Naive thymus-derived CD4-positive, alpha-beta T cell (primary cell): ENCODE measurements around the gene SLC1A6. TPM values are rescaled to one million over a fixed set of nuclear protein-coding genes. Genes with fewer than 3 reads are reported as not detected.

Experiments used
- ATAC-seq: fragments of 150-1000 bp; cut with Tn5 transposase; 2 replicates; pipeline ENCODE4 v1.10.0; 2021; ENCODE audit warnings: mild to moderate bottlenecking, moderate library complexity
- CTCF ChIA-PET: fragments of 350-600 bp; sonication (Branson Sonifier 250); formaldehyde crosslinking; loops from one replicate; lab custom pipeline; 2021; ENCODE audit warnings: antibody characterized with exemption; lab: Charles Lee
- POLR2A ChIA-PET: fragments of 350-600 bp; sonication (Branson Sonifier 250); formaldehyde crosslinking; loops from one replicate; lab custom pipeline; 2021; ENCODE audit warnings: antibody characterized with exemption, inconsistent platforms; lab: Charles Lee
- DNase-seq, 9 donors: peaks; one replicate each; pipeline versions ENCODE4 v3.0.0 to v3.0.0-alpha.2; 2020 to 2022; ENCODE audit warnings: mixed read lengths in 1 of 9
- H3K27ac ChIP-seq: one replicate; pipeline ENCODE4 v1.7.0; 2013; ENCODE audit warnings: mild to moderate bottlenecking, low read depth, low read length, moderate library complexity
- H3K27me3 ChIP-seq, 2 donors: one replicate each; pipeline ENCODE4 v1.7.0; 2013; ENCODE audit warnings: low read length in 2 of 2, mild to moderate bottlenecking in 2 of 2, moderate library complexity in 2 of 2; ENCODE audit not compliant: control insufficient read depth in 2 of 2, insufficient read depth in 2 of 2
- H3K36me3 ChIP-seq, 3 experiments: 1 replicate in 2 of 3; 2 replicates in 1 of 3; pipeline ENCODE4 v1.7.0; 2013; ENCODE audit warnings: low read length in 3 of 3, mild to moderate bottlenecking in 3 of 3, moderate library complexity in 1 of 3; ENCODE audit not compliant: insufficient read depth in 3 of 3, control insufficient read depth in 2 of 3
- H3K4me1 ChIP-seq, 2 donors: one replicate each; pipeline ENCODE4 v1.7.0; 2013; ENCODE audit warnings: low read length in 2 of 2, mild to moderate bottlenecking in 2 of 2, moderate library complexity in 1 of 2; ENCODE audit not compliant: control insufficient read depth in 2 of 2, insufficient read depth in 2 of 2
- H3K4me3 ChIP-seq: 2 replicates; pipeline ENCODE4 v1.7.0; 2013; ENCODE audit warnings: mild to moderate bottlenecking, low read length
- H3K9me3 ChIP-seq, 3 experiments: 1 replicate in 2 of 3; 2 replicates in 1 of 3; pipeline ENCODE4 v1.7.0; 2013; ENCODE audit warnings: low read length in 3 of 3; ENCODE audit not compliant: control insufficient read depth in 2 of 3
- H3K27ac Mint-ChIP-seq, 9 donors: one replicate each; pipeline ENCODE4 v1.8.0; 2020 to 2022; ENCODE audit warnings: mixed read lengths in 9 of 9, mild to moderate bottlenecking in 8 of 9, moderate library complexity in 5 of 9, inconsistent platforms in 2 of 9
- H3K27me3 Mint-ChIP-seq, 5 donors: one replicate each; pipeline ENCODE4 v1.8.0; 2021 to 2022; ENCODE audit warnings: mixed read lengths in 5 of 5, mild to moderate bottlenecking in 1 of 5
- H3K36me3 Mint-ChIP-seq, 5 donors: one replicate each; pipeline ENCODE4 v1.8.0; 2020 to 2022; ENCODE audit warnings: mixed read lengths in 5 of 5, mild to moderate bottlenecking in 3 of 5, inconsistent platforms in 1 of 5
- H3K4me1 Mint-ChIP-seq, 7 donors: one replicate each; pipeline ENCODE4 v1.8.0; 2020 to 2022; ENCODE audit warnings: mixed read lengths in 7 of 7, mild to moderate bottlenecking in 3 of 7, inconsistent platforms in 1 of 7
- H3K4me3 Mint-ChIP-seq, 10 donors: one replicate each; pipeline ENCODE4 v1.8.0; 2020 to 2022; ENCODE audit warnings: mild to moderate bottlenecking in 10 of 10, mixed read lengths in 10 of 10, moderate library complexity in 6 of 10, inconsistent platforms in 2 of 10
- H3K9me3 Mint-ChIP-seq, 11 donors: one replicate each; pipeline ENCODE4 v1.8.0; 2020 to 2022; ENCODE audit warnings: mixed read lengths in 11 of 11, mild to moderate bottlenecking in 4 of 11, inconsistent platforms in 1 of 11, moderate library complexity in 1 of 11
- intact Hi-C, 2 donors: fragments of 100-400 bp; cut with micrococcal nuclease; formaldehyde crosslinking; loops; one replicate each; pipeline ENCODE4 v1.15.1; 2023
- polyA plus RNA-seq, 2 donors: library from polyadenylated mRNA; unstranded; fragments of 300-500 nt; fragmentation: Illumina TruSeq; gene quantifications; one replicate each; pipeline ENCODE4 v1.2.3, GENCODE V29; 2021
- total RNA-seq, 6 experiments: library from RNA in 5 of 6; stranded (reverse) in 5 of 6; gene quantifications; 1 replicate in 5 of 6; 2 replicates in 1 of 6; pipeline ENCODE4 v1.2.3 and lab custom pipeline; 2021 to 2026

SLC1A6 gene
- total and polyA plus RNA-seq, 7 experiments from 2014 or later, result not detected

DNA sequence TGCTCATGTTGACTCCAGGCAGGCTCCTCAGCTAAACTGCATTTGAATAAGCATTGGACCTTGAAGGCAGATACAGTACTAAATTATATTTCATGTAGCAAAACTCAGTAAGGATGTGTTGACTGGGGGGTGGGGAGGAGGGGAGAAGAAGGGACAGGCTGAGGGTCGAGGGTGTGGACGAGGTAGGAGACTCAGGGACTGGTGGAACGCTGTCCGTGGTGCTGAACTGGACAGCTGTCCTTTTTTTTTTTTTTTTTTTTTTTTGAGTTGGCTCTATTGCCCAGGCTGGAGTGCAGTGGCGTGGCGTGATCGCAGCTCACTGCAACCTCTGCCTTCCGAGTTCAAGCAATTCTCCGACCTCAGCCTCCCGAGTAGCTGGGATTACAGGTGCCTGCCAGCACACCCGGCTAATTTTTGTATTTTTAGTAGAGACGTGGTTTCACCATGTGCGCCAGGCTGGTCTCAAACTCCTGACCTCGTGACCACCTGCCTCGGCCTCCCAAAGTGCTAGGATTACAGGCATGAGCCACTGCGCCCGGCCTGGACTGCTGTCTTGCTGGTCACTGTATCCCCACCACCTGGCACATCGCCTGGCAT lies 36.4 kb upstream of the SLC1A6 start:
- ChIA-PET POLR2A (no interaction called here), CTCF (no interaction called here)
- Mint-ChIP-seq H3K4me1 (no peaks in the 10 kb centered on the region), H3K9me3 (peaks cover 0 to 17% (median 4%) of the 10 kb centered on the region in 11 donors), H3K27ac (no peak overlapping the region), H3K4me3 (no peak overlapping the region), H3K27me3 (peaks cover 2 to 68% (median 56%) of the 10 kb centered on the region in 5 donors), H3K36me3 (no peaks in the 10 kb centered on the region)
- no peaks in the 10 kb centered on the region for H3K9me3 ChIP-seq
- no peaks in the 10 kb centered on the region for H3K36me3 ChIP-seq
- intact Hi-C loops, result no loop called here
- no peak overlapping the region for H3K27ac ChIP-seq
- H3K4me3 ChIP-seq, result no peak overlapping the region
- ATAC-seq (no peak), DNase-seq (no peak)
- peaks cover 0 to 7% of the 10 kb centered on the region in 2 donors for H3K27me3 ChIP-seq
- H3K4me1 ChIP-seq, result no peaks in the 10 kb centered on the region

GRCh38 chr19:15014579-15014978 lies 34.9 kb upstream of the SLC1A6 start:
- POLR2A ChIA-PET, result no interaction called here
- H3K27ac ChIP-seq, result no peak overlapping the region
- no peaks in the 10 kb centered on the region for H3K36me3 ChIP-seq
- H3K27ac Mint-ChIP-seq, result no peak overlapping the region
- no peaks in the 10 kb centered on the region for H3K36me3 Mint-ChIP-seq
- no peak overlapping the region for H3K4me3 ChIP-seq
- H3K4me1 Mint-ChIP-seq, result no peaks in the 10 kb centered on the region
- H3K9me3 ChIP-seq, result no peaks in the 10 kb centered on the region
- peaks cover 12 to 72% (median 64%) of the 10 kb centered on the region in 5 donors for H3K27me3 Mint-ChIP-seq
- CTCF ChIA-PET, result no interaction called here
- H3K9me3 Mint-ChIP-seq, result peaks cover 0 to 17% (median 4%) of the 10 kb centered on the region in 11 donors
- no peak for DNase-seq
- ATAC-seq, result no peak
- no peaks in the 10 kb centered on the region for H3K4me1 ChIP-seq
- peaks cover 0 to 7% of the 10 kb centered on the region in 2 donors for H3K27me3 ChIP-seq
- intact Hi-C loops, result no loop called here
- H3K4me3 Mint-ChIP-seq, result no peak overlapping the region

DNA sequence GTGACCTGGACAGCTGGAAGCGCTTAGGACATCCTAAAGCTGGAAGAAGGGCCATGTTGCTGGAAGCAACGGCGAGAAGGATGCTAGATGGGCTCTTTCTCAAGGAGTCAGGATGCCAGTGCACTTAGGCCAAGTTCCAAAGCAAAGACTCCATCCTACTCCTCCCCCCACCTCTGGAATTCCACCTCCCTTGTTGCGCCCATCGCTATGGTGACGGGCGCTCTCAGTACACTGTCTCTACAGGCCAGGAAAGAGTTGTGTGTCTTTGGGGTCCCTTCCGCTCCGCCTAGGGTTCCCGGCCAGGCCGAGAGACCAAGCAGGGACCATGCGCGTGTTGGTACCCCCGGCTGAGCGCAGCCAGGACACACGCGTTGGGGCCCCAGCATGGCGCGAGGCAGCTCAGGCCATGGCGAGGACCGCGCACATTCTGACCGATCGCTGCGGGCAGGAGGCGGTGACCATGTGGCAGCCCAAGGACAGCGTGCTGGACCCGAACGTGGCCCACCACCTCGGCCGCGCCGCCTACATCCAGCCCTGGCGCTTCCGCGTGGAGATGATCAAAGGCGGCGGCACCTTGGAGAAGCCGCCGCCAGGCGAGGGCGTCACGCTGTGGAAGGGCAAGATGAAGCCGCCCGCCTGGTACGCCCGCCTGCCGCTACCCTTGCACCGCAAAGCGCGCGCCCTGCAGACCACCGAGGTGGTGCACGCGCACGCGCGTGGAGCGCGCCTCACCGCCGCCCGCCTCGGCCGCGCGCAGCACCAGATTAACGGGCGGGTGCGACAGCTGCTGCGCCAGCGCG lies 31.0 kb upstream of the SLC1A6 start:
- H3K4me1 ChIP-seq, result no peaks in the 10 kb centered on the region
- H3K4me3 Mint-ChIP-seq, result no peak overlapping the region
- DNase-seq (no peak), ATAC-seq (no peak)
- H3K36me3 Mint-ChIP-seq, result no peaks in the 10 kb centered on the region
- POLR2A ChIA-PET, result no interaction called here
- peaks cover 0 to 7% of the 10 kb centered on the region in 2 donors for H3K27me3 ChIP-seq
- H3K36me3 ChIP-seq, result no peaks in the 10 kb centered on the region
- no peaks in the 10 kb centered on the region for H3K4me1 Mint-ChIP-seq
- H3K9me3 ChIP-seq, result no peaks in the 10 kb centered on the region
- intact Hi-C loops, result no loop called here
- CTCF ChIA-PET, result no interaction called here
- H3K4me3 ChIP-seq, result no peak overlapping the region
- H3K27ac Mint-ChIP-seq, result no peak overlapping the region
- no peak overlapping the region for H3K27ac ChIP-seq
- peaks cover 13 to 59% (median 54%) of the 10 kb centered on the region in 5 donors for H3K27me3 Mint-ChIP-seq
- H3K9me3 Mint-ChIP-seq, result peaks cover 0 to 17% (median 3%) of the 10 kb centered on the region in 11 donors

DNA sequence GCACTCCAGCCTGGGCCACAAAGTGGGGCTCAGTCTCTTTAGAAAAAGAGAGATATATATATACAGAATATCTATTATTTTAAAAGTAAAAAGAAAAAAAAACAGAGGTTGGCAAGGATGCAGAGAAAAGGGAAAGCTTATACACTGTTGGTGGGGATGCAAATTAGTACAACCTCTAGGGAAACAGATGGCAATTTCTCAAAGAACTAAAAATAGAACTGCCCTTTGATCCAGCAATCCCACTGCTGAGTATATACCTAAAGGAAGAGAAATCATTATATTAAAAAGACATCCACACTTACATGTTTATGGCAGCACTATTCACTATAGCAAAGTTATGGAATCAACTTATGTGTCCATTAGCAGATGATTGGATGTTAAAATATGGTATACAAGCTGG lies 28.6 kb upstream of the SLC1A6 start:
- no peak for DNase-seq
- ATAC-seq, result no peak
- intact Hi-C loops, result no loop called here

GRCh38 chr19:14997981-14998380 lies 18.3 kb upstream of the SLC1A6 start:
- ChIA-PET POLR2A (no interaction called here), CTCF (no interaction called here)
- Histone ChIP-seq H3K36me3 (no peaks in the 10 kb centered on the region), H3K27me3 (no peaks in the 10 kb centered on the region), H3K27ac (no peak overlapping the region), H3K9me3 (no peaks in the 10 kb centered on the region), H3K4me1 (no peaks in the 10 kb centered on the region), H3K4me3 (no peak overlapping the region)
- ATAC-seq, result no peak
- Mint-ChIP-seq H3K4me1 (no peaks in the 10 kb centered on the region), H3K9me3 (peaks cover 0 to 5% (median 0%) of the 10 kb centered on the region in 11 donors), H3K27me3 (peaks cover 3 to 65% (median 49%) of the 10 kb centered on the region in 5 donors), H3K27ac (no peak overlapping the region), H3K36me3 (no peaks in the 10 kb centered on the region), H3K4me3 (no peak overlapping the region)
- intact Hi-C loops, result no loop called here
- DNase-seq, result no peak

More for the DNA sequence above, 28.6 kb upstream of the SLC1A6 start:
- Mint-ChIP-seq H3K4me1 (no peaks in the 10 kb centered on the region), H3K36me3 (no peaks in the 10 kb centered on the region), H3K4me3 (no peak overlapping the region), H3K9me3 (peaks cover 0 to 5% (median 1%) of the 10 kb centered on the region in 11 donors), H3K27ac (no peak overlapping the region), H3K27me3 (peaks cover 13 to 51% (median 40%) of the 10 kb centered on the region in 5 donors)
- ChIA-PET CTCF (no interaction called here), POLR2A (no interaction called here)
- H3K4me1 ChIP-seq, result no peaks in the 10 kb centered on the region
- no peak overlapping the region for H3K27ac ChIP-seq
- no peak overlapping the region for H3K4me3 ChIP-seq
- H3K9me3 ChIP-seq, result no peaks in the 10 kb centered on the region
- peaks cover 0 to 3% of the 10 kb centered on the region in 2 donors for H3K27me3 ChIP-seq
- H3K36me3 ChIP-seq, result no peaks in the 10 kb centered on the region

DNA sequence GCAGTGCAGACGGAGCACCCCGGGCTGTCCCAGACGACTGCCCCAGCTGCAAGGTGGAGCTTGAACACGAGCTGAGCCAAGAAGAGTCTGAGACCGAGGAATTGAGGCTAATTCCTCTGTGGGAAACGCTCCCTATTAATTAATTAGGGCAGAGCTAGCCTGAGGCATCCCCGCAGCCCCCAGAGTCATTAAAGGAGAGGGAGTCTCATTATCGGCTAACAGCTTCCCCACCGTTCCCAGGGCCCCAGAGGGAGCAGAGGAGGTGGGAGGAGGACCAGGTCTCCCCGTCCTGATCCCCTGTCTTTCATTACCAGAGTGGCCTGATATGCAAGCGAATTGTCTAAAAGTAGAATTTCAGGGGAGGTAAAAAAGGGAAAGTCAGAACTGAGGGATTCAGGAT lies 13.1 kb upstream of the SLC1A6 start:
- POLR2A ChIA-PET, result no interaction called here
- Mint-ChIP-seq H3K4me1 (no peaks in the 10 kb centered on the region), H3K4me3 (no peak overlapping the region), H3K27me3 (peaks cover 3 to 40% (median 36%) of the 10 kb centered on the region in 5 donors), H3K9me3 (peaks cover 0 to 4% (median 0%) of the 10 kb centered on the region in 11 donors), H3K27ac (no peak overlapping the region), H3K36me3 (peaks cover 0 to 5% (median 0%) of the 10 kb centered on the region in 5 donors)
- H3K4me3 ChIP-seq, result no peak overlapping the region
- H3K4me1 ChIP-seq, result no peaks in the 10 kb centered on the region
- CTCF ChIA-PET, result no interaction called here
- H3K36me3 ChIP-seq, result no peaks in the 10 kb centered on the region
- DNase-seq (no peak), ATAC-seq (no peak)
- no peaks in the 10 kb centered on the region for H3K27me3 ChIP-seq
- H3K27ac ChIP-seq, result no peak overlapping the region
- intact Hi-C loops, result no loop called here
- no peaks in the 10 kb centered on the region for H3K9me3 ChIP-seq
